ENCODE results near the gene ADPRHL1. TPM values are rescaled to one million over a fixed set of nuclear protein-coding genes. Genes with fewer than 3 reads are reported as not detected.
"Not testable (repeated sequence)": the region's sequence is repeated elsewhere in the genome, so short reads cannot be mapped to it uniquely, and the experiment has no call there.

The ADPRHL1 gene
- total RNA-seq, 2 donors from 2014 or later = 0.19 TPM; not detected in 1

GRCh38 chr13:113466383-113466782, 13.1 kb upstream of the ADPRHL1 start:
- Mint-ChIP-seq H3K27ac (no peak overlapping the region), H3K9me3 (no peaks in the 10 kb centered on the region), H3K36me3 (no peaks in the 10 kb centered on the region)
- ATAC-seq = no peak
- DNase-seq (ENCODE audit: low spot score in 2 of 2) = no peak

GRCh38 chr13:113465300-113465699, 12.0 kb upstream of the ADPRHL1 start:
- ATAC-seq = no peak
- DNase-seq (ENCODE audit: low spot score in 2 of 2) = no peak
- H3K36me3 Mint-ChIP-seq = no peaks in the 10 kb centered on the region
- H3K9me3 Mint-ChIP-seq = no peaks in the 10 kb centered on the region
- H3K27ac Mint-ChIP-seq = no peak overlapping the region

GRCh38 chr13:113464476-113464875, 11.2 kb upstream of the ADPRHL1 start:
- ATAC-seq (no peak), DNase-seq (ENCODE audit: low spot score in 2 of 2) (no peak)
- no peaks in the 10 kb centered on the region for H3K9me3 Mint-ChIP-seq
- no peak overlapping the region for H3K27ac Mint-ChIP-seq
- no peaks in the 10 kb centered on the region for H3K36me3 Mint-ChIP-seq

GRCh38 chr13:113461022-113461751, 7.9 kb upstream of the ADPRHL1 start:
- Mint-ChIP-seq H3K9me3 (no peaks in the 10 kb centered on the region), H3K27ac (no peak overlapping the region), H3K36me3 (no peaks in the 10 kb centered on the region)
- no peak for DNase-seq (ENCODE audit: low spot score in 2 of 2)
- ATAC-seq = no peak

- Mint-ChIP-seq H3K9me3 (no peaks in the 10 kb centered on the region), H3K27ac (no peak overlapping the region), H3K36me3 (no peaks in the 10 kb centered on the region)
- DNase-seq (ENCODE audit: low spot score in 2 of 2) (no peak), ATAC-seq (no peak)
Measured at GRCh38 chr13:113460599-113460998, 7.3 kb upstream of the ADPRHL1 start.

GRCh38 chr13:113460064-113460555, 6.8 kb upstream of the ADPRHL1 start:
- no peak for ATAC-seq
- DNase-seq (ENCODE audit: low spot score in 2 of 2) = no peak
- H3K36me3 Mint-ChIP-seq = no peaks in the 10 kb centered on the region
- no peaks in the 10 kb centered on the region for H3K9me3 Mint-ChIP-seq
- no peak overlapping the region for H3K27ac Mint-ChIP-seq

GRCh38 chr13:113458253-113459065, 5.2 kb upstream of the ADPRHL1 start:
- DNase-seq (ENCODE audit: low spot score in 2 of 2) (no peak), ATAC-seq (no peak)
- no peaks in the 10 kb centered on the region for H3K36me3 Mint-ChIP-seq

GRCh38 chr13:113457510-113457909, 4.2 kb upstream of the ADPRHL1 start:
- H3K36me3 Mint-ChIP-seq = no peaks in the 10 kb centered on the region
- no peak for DNase-seq (ENCODE audit: low spot score in 2 of 2)
- no peaks in the 10 kb centered on the region for H3K9me3 Mint-ChIP-seq
- H3K27ac Mint-ChIP-seq = no peak overlapping the region
- no peak for ATAC-seq

More at GRCh38 chr13:113458253-113459065, 5.2 kb upstream of the ADPRHL1 start:
- Mint-ChIP-seq H3K9me3 (no peaks in the 10 kb centered on the region), H3K27ac (no peak overlapping the region)

GRCh38 chr13:113456116-113456702, 2.9 kb upstream of the ADPRHL1 start:
- ATAC-seq (no peak), DNase-seq (ENCODE audit: low spot score in 2 of 2) (no peak)
- H3K27ac Mint-ChIP-seq = peak overlapping the region in 1 of 2 donors; percentile 41
- H3K36me3 Mint-ChIP-seq = no peaks in the 10 kb centered on the region
- H3K9me3 Mint-ChIP-seq = no peaks in the 10 kb centered on the region

- no peak for DNase-seq (ENCODE audit: low spot score in 2 of 2)
- no peak for ATAC-seq
- Mint-ChIP-seq H3K36me3 (no peaks in the 10 kb centered on the region), H3K27ac (peak overlapping the region in 1 of 2 donors; percentile 50), H3K9me3 (no peaks in the 10 kb centered on the region)
Measured at GRCh38 chr13:113455384-113455783, 2.1 kb upstream of the ADPRHL1 start.

GRCh38 chr13:113454936-113455335, 1.6 kb upstream of the ADPRHL1 start:
- Mint-ChIP-seq H3K9me3 (no peaks in the 10 kb centered on the region), H3K27ac (no peak overlapping the region), H3K36me3 (no peaks in the 10 kb centered on the region)
- ATAC-seq (no peak), DNase-seq (ENCODE audit: low spot score in 2 of 2) (no peak)

GRCh38 chr13:113452466-113452865, 822 bp downstream of the ADPRHL1 start:
- ATAC-seq = no peak
- H3K9me3 Mint-ChIP-seq = no peaks in the 10 kb centered on the region
- H3K36me3 Mint-ChIP-seq = no peaks in the 10 kb centered on the region

GRCh38 chr13:113451951-113452421, 1.3 kb downstream of the ADPRHL1 start:
- DNase-seq (ENCODE audit: low spot score in 2 of 2) (peak in 1 of 2 donors; percentile 31), ATAC-seq (no peak)
- H3K36me3 Mint-ChIP-seq = no peaks in the 10 kb centered on the region
- H3K27ac Mint-ChIP-seq = no peak overlapping the region
- H3K9me3 Mint-ChIP-seq = no peaks in the 10 kb centered on the region

More at GRCh38 chr13:113452466-113452865, 822 bp downstream of the ADPRHL1 start:
- H3K27ac Mint-ChIP-seq = no peak overlapping the region
- no peak for DNase-seq (ENCODE audit: low spot score in 2 of 2)

- H3K9me3 Mint-ChIP-seq; H3K36me3 Mint-ChIP-seq; H3K27ac Mint-ChIP-seq; ATAC-seq; DNase-seq (ENCODE audit: low spot score in 2 of 2): not testable (repeated sequence)
Measured at GRCh38 chr13:113450861-113451620, 2.2 kb downstream of the ADPRHL1 start.

GRCh38 chr13:113450348-113450744, 2.9 kb downstream of the ADPRHL1 start:
- H3K36me3 Mint-ChIP-seq; H3K9me3 Mint-ChIP-seq; ATAC-seq; DNase-seq (ENCODE audit: low spot score in 2 of 2): not testable (repeated sequence)
- H3K27ac Mint-ChIP-seq = peak overlapping the region in 1 of 2 donors; percentile 31

GRCh38 chr13:113449693-113450347, 3.5 kb downstream of the ADPRHL1 start:
- ATAC-seq = no peak
- no peak for DNase-seq (ENCODE audit: low spot score in 2 of 2)
- H3K36me3 Mint-ChIP-seq = no peaks in the 10 kb centered on the region
- H3K9me3 Mint-ChIP-seq = no peaks in the 10 kb centered on the region
- peak overlapping the region in 1 of 2 donors; percentile 31 for H3K27ac Mint-ChIP-seq
